LNCAP (cell line): ENCODE data around the gene CDC37.

ENCODE experiments used
- TF ChIP-seq, protein P1 (sequence below): fragments of 450-650 bp; IDR thresholded peaks from 2 replicates; pipeline ENCODE4 v1.5.1; 2017; ENCODE audit warnings: mild to moderate bottlenecking

Gene CDC37

DNA sequence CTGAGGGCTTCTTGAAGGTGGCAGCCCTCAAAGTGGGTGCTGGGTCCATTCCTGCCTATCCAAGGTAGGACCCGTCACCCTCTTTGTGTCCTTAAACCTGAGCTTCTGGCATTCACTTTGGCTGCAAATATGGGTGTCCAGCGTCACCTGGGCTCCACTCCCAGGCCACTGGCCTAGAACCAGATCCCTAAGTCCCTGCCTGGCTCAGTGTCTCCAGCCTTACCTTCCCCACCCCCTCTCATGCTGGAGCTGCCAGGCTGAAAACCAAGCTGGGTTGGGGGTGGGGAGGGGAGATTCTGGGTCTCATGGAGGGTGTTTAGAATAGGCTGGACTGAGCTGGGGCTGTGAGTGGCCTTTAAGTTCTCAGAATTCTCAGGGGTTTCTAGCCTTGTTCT, 29.4 kb upstream of the CDC37 start:
- TF ChIP-seq, protein P1, sequence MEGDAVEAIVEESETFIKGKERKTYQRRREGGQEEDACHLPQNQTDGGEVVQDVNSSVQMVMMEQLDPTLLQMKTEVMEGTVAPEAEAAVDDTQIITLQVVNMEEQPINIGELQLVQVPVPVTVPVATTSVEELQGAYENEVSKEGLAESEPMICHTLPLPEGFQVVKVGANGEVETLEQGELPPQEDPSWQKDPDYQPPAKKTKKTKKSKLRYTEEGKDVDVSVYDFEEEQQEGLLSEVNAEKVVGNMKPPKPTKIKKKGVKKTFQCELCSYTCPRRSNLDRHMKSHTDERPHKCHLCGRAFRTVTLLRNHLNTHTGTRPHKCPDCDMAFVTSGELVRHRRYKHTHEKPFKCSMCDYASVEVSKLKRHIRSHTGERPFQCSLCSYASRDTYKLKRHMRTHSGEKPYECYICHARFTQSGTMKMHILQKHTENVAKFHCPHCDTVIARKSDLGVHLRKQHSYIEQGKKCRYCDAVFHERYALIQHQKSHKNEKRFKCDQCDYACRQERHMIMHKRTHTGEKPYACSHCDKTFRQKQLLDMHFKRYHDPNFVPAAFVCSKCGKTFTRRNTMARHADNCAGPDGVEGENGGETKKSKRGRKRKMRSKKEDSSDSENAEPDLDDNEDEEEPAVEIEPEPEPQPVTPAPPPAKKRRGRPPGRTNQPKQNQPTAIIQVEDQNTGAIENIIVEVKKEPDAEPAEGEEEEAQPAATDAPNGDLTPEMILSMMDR, result no peak

DNA sequence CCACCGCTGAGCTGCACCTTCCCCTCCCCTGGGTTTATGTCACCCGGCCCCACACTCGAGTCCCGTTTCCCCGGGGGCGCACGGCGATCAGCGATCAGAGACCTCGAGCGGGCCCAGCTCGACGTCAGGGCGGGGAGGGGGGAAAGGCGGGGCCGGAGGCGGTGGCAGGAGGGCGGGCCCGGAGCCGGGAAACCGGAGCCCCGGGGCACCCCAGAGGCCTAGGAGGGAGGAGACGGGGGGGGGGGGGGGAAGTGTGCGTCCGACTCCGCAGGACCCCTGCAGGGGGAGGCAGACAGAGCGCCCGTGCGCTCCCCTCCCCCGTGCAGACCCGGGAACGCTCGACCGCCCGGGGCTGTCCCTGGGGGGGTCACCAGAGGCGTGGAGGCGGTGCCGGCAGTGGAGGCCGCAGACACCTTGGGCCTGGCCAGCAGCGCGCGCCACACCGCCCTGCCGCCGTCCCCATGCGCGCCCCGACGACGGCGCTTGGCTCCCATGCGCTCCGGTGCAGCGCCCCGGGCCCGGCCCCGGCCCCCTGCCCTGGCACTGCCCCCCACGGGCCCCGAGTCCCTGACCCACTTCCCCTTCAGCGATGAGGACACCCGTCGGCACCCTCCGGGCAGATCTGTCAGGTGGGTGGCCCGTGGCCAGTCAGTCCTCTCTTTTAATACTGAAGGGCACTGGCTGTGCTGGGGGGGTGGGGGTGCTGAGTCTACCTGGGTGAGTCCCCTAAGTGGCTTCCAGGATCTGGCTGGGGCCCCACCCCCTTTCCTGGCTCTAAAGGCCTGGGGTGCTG, 28.8 kb upstream of the CDC37 start:
- TF ChIP-seq, protein P1, result no peak

DNA sequence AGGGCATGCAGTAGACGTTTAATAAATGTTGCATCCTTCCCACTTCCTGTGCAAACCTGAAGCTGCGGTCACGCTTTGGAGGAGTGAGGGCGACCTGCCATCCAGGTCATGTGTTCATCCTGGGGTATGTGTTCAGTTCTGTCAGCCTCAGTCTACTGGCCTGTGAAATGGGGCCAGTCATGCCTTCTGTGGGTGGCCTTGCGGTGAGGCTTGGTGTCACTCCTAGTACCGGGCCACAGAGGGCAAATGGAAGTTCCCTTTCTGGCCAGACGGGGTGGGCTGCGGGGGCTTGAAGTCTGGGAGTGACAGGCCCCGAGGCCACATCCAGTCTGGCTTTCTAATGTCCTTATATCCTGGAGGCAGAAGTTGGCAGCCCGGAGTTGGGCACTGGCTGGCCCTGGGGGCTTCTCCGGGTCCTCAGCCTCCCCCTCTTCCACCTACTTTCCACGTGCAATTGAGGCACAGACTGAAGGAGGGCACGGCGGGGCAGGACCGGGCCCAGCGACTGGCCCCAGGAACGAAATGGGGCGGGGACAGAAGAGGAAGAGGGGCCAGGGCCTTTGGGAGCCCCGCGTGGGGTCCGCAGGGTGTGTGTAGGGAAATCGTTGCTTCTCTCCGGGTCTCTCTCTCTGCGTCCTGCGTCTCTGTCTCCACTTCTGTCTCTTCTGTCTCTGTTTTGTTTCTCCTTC, 28.1 kb upstream of the CDC37 start:
- TF ChIP-seq, protein P1, result no peak

DNA sequence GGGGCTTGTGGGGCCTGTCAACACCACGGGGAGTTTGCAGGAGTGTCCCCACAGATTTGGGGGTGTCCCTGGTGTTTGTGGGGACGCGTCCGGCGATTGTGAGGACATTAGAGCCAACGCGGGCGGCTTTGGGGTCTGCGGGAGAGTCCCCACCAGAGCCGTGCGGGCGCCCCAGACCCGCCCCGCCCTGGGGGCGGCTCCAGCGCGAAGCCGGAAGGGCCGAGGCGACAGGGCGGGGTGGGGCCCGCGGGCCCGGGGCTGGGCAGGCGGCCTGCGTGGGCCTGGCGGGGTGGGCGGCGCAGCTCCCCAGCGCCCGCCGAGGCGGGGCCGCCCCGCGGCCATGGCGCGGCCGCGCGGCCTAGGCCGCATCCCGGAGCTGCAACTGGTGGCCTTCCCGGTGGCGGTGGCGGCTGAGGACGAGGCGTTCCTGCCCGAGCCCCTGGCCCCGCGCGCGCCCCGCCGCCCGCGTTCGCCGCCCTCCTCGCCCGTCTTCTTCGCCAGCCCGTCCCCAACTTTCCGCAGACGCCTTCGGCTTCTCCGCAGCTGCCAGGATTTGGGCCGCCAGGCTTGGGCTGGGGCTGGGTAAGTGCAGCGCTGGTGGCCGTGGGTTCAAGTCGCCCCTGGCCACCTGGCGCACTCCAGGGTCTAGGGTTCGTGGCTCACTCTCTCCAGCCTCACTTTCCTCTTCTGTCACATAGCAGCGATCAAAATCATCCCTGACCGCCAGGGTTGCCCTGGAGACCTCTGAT, 27.3 kb upstream of the CDC37 start:
- TF ChIP-seq, protein P1, result no peak

DNA sequence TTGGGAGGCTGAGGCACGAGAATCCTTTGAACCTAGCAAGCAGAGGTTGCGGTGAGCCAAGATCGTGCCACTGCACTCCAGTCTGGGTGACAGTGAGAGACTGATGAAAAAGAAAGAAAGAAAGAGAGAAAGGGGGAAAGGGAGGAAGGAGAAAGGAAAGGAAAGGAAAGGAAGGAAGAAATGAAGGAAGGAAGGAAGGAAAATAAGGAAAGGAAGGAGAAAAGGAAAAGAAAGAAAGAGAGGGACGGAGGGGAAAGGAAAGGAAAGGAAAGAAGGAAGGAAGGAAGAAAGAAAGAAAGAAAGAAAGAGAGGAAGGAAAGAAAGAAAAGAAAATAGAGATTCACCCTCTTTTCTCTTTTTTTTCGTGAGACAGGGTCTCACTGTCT, 25.6 kb upstream of the CDC37 start:
- TF ChIP-seq, protein P1, result no peak

DNA sequence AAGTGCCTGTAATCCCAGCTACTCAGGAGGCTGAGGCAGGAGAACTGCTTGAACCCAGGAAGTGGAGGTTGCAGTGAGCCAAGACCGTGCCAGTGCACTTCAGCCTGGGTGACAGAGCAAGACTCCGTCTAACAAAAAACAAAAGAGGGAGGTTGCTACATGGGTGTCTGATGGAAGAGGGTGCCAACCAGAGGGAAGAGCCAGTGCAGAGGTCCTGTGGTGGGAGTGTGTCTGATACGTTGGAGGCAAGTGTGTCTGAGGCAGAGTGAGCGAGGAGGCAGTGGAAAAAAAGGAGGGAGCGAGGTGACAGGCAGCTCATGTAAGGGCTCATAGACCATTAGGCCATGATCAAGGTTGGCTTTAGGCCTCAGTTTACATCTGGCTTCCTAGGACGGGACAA, 23.8 kb upstream of the CDC37 start:
- TF ChIP-seq, protein P1, result no peak

DNA sequence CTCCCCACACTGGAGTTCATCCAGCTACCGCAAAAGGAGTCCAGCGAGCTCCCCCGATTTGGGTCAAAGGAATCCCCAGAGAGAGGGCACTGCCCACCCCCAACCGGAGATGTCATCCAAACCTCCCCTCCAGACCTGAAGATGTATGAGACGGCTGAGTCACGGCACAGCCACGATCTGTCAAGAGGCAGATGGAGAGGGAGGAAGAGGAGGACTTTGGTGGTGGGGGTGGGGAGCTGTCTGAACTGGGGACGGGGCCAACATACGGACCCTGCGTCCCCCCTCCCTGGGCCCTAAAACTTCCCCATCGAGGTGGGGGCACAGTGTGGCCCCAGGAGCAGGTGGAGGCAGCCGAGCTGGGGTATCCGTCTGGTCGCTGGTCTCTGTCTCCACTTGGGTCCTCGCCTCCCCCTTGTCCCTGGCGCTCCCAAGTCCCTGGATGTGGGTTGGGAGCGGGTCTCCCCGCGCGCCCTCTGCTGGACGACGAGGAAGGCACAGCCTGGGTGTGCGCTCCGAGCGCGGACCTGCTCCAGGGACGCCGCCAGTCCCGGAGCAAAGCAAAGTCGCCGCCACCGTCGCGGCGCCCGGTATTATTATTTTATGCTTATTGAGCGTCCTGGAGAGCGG, 20.8 kb upstream of the CDC37 start:
- TF ChIP-seq, protein P1, result peak; percentile 97
